OCI-LY1 (cell line): ENCODE measurements around the gene TTLL11.
"Not testable (repeated sequence)": the region's sequence is repeated elsewhere in the genome, so short reads cannot be mapped to it uniquely, and the experiment has no call there.

Source experiments
- CTCF ChIP-seq: fragments of 200-600 bp; sonication (generic), shearing (Covaris generic); IDR thresholded peaks from 2 replicates; pipeline ENCODE4 v1.5.1; 2017; ENCODE audit warnings: mild to moderate bottlenecking, antibody characterized with exemption, low read length, moderate library complexity, mixed read lengths
- EZH2 ChIP-seq: fragments of 200-600 bp; sonication (generic), shearing (Covaris generic); IDR thresholded peaks from 2 replicates; pipeline ENCODE4 v1.8.0; 2017; ENCODE audit warnings: borderline replicate concordance, mixed run types, mild to moderate bottlenecking, antibody characterized with exemption, low read length, moderate library complexity, mixed read lengths

GRCh38 chr9:121792476-121792875 lies 300.6 kb downstream of the TTLL11 start:
- not testable (repeated sequence) for TF ChIP-seq CTCF, EZH2
